ENCODE measurements around the gene CSF2. TPM values are rescaled to one million over a fixed set of nuclear protein-coding genes. Genes with fewer than 3 reads are reported as not detected.

The CSF2 gene
- total RNA-seq, 2 donors from 2014 or later: 31.1 to 50.7 TPM

DNA sequence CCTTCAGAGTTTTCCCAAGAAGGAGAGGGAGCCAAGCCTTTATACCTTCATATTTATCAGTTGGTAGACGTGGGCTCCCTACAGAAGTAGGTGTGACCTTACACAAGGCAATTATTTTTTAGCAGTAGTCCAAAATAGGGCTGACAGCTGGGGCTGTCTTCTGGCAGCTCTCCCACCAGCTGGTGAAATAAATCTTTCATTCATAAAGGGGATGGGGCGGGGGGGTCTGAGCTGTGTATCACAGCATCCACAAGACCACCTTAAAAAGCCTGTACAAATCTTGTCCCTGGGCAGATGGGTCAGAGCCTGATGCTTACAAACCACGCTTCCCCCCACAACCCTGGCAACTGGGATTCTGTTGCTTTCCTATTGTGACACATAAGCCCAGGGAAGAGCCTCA lies 19.7 kb downstream of the CSF2 start:
- no peak for ATAC-seq (replicated peaks in 1 of 2)
- H3K36me3 Mint-ChIP-seq (ENCODE audit: insufficient read depth in 2 of 2): no peaks in the 10 kb centered on the region
- H3K4me3 Mint-ChIP-seq: no peak overlapping the region
- H3K27ac Mint-ChIP-seq: no peak overlapping the region
- peaks cover 0 to 6% of the 10 kb centered on the region in 2 donors for H3K9me3 Mint-ChIP-seq
- DNase-seq: no peak
- peaks cover 9% of the 10 kb centered on the region for H3K27me3 Mint-ChIP-seq (ENCODE audit: low read depth)
- H3K4me1 Mint-ChIP-seq (ENCODE audit: low read depth): peaks cover 73% of the 10 kb centered on the region

DNA sequence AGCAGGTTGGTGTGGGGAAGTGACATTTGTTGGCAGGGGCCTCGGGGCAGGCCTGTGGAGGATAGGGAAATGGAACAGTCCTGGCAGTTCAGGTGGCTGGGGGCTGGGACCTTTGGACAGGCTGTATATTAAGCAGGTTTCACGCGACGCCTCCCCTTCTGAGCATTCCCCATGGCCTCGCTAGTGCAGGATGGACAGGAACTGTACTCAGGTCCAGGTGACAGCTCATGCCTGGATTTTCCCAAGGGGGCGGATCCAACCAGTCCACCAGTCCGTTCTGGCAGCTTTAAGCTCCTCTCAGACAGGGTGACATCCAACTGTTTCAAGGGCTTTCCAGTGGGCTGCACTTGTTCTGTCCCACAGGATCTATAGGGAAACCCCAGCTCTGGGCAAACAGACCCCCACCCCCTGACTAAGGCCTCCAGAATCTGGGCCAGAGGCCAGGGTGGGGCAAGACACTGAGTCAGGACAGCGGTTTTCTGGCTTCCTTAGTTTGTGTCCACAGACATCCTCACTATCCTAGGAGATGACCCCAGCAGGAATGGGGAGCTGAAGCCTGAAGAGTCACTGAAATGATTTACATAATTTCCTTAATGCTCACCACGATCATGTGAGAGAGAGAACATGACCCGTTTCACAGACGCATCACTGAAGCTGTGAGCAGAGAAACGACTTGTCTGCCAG lies 20.9 kb downstream of the CSF2 start:
- peaks cover 0 to 6% of the 10 kb centered on the region in 2 donors for H3K9me3 Mint-ChIP-seq
- DNase-seq: no peak
- no peaks in the 10 kb centered on the region for H3K36me3 Mint-ChIP-seq (ENCODE audit: insufficient read depth in 2 of 2)
- peaks cover 9% of the 10 kb centered on the region for H3K27me3 Mint-ChIP-seq (ENCODE audit: low read depth)
- no peak overlapping the region for H3K27ac Mint-ChIP-seq
- no peak overlapping the region for H3K4me3 Mint-ChIP-seq
- ATAC-seq (replicated peaks in 1 of 2): no peak
- H3K4me1 Mint-ChIP-seq (ENCODE audit: low read depth): peaks cover 76% of the 10 kb centered on the region

GRCh38 chr5:132095077-132095410 lies 21.5 kb downstream of the CSF2 start:
- peaks cover 9% of the 10 kb centered on the region for H3K27me3 Mint-ChIP-seq (ENCODE audit: low read depth)
- peaks cover 0 to 6% of the 10 kb centered on the region in 2 donors for H3K9me3 Mint-ChIP-seq
- H3K4me1 Mint-ChIP-seq (ENCODE audit: low read depth): peaks cover 76% of the 10 kb centered on the region
- no peaks in the 10 kb centered on the region for H3K36me3 Mint-ChIP-seq (ENCODE audit: insufficient read depth in 2 of 2)
- ATAC-seq (replicated peaks in 1 of 2): no peak
- H3K4me3 Mint-ChIP-seq: peak overlapping the region in 1 of 2 donors; percentile 42
- no peak overlapping the region for H3K27ac Mint-ChIP-seq
- DNase-seq: no peak

GRCh38 chr5:132095424-132095972 lies 21.9 kb downstream of the CSF2 start:
- DNase-seq: no peak
- peaks cover 9% of the 10 kb centered on the region for H3K27me3 Mint-ChIP-seq (ENCODE audit: low read depth)
- no peak overlapping the region for H3K27ac Mint-ChIP-seq

GRCh38 chr5:132096904-132097303 lies 23.3 kb downstream of the CSF2 start:
- DNase-seq (no peak), ATAC-seq (replicated peaks in 1 of 2) (no peak)
- Mint-ChIP-seq H3K4me3 (no peak overlapping the region), H3K27ac (no peak overlapping the region), H3K4me1 (ENCODE audit: low read depth) (peaks cover 83% of the 10 kb centered on the region), H3K36me3 (ENCODE audit: insufficient read depth in 2 of 2) (no peaks in the 10 kb centered on the region), H3K9me3 (peaks cover 0 to 3% of the 10 kb centered on the region in 2 donors), H3K27me3 (ENCODE audit: low read depth) (peaks cover 9% of the 10 kb centered on the region)

More at GRCh38 chr5:132095424-132095972, 21.9 kb downstream of the CSF2 start:
- Mint-ChIP-seq H3K9me3 (peaks cover 0 to 6% of the 10 kb centered on the region in 2 donors), H3K4me1 (ENCODE audit: low read depth) (peaks cover 76% of the 10 kb centered on the region), H3K36me3 (ENCODE audit: insufficient read depth in 2 of 2) (no peaks in the 10 kb centered on the region), H3K4me3 (peak overlapping the region; percentile 25 to 42)
- no peak for ATAC-seq (replicated peaks in 1 of 2)

DNA sequence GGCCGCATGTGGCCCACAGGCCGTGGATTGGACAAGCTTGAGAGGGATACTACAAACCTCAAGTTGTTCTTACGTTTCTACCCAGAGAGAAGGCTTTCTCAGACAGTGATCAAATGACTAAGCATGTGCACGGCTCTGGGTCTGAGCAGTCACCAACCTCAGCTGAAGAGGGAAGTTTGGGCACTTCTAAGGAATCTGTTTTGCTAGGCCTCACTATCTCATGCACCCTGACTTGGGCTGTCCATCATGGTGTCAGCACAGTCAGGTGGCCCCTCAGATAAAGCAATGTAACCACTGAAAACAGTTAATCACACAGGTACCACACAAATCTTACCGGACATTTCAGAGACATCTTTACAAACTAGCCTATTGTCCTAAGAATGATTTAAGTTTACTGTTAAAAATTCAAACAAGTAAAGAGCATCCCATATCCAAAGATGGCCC lies 24.6 kb downstream of the CSF2 start:
- Mint-ChIP-seq H3K4me1 (ENCODE audit: low read depth) (peaks cover 95% of the 10 kb centered on the region), H3K9me3 (no peaks in the 10 kb centered on the region), H3K4me3 (peak overlapping the region; percentile 28 to 77), H3K27ac (peak overlapping the region; percentile 93), H3K36me3 (ENCODE audit: insufficient read depth in 2 of 2) (no peaks in the 10 kb centered on the region), H3K27me3 (ENCODE audit: low read depth) (peaks cover 9% of the 10 kb centered on the region)
- peak; percentile 51 to 53 for ATAC-seq (replicated peaks in 1 of 2)
- DNase-seq: peak; percentile 69 to 74

DNA sequence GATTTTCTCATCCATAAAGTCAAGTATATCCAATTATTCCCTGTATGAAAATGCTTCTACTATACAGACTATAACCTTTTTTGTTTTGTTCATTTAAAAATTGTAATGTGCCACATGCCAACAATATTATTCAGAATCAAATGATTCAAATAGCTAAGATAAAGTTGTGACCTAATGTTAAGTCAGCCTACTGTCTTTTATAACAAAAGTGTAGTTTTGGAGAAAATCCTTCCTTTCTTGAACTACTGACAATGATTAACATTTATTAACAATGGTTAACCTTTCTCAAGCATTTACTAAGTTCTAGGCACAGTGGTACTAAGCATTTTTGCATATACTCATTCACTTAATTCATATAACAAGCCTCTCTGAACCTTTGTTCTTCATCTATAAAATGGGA lies 25.0 kb downstream of the CSF2 start:
- Mint-ChIP-seq H3K27me3 (ENCODE audit: low read depth) (peaks cover 7% of the 10 kb centered on the region), H3K36me3 (ENCODE audit: insufficient read depth in 2 of 2) (no peaks in the 10 kb centered on the region), H3K4me3 (peak overlapping the region; percentile 76 to 77), H3K9me3 (no peaks in the 10 kb centered on the region), H3K4me1 (ENCODE audit: low read depth) (peaks cover 100% of the 10 kb centered on the region), H3K27ac (peak overlapping the region; percentile 93)
- DNase-seq (no peak), ATAC-seq (replicated peaks in 1 of 2) (no peak)

DNA sequence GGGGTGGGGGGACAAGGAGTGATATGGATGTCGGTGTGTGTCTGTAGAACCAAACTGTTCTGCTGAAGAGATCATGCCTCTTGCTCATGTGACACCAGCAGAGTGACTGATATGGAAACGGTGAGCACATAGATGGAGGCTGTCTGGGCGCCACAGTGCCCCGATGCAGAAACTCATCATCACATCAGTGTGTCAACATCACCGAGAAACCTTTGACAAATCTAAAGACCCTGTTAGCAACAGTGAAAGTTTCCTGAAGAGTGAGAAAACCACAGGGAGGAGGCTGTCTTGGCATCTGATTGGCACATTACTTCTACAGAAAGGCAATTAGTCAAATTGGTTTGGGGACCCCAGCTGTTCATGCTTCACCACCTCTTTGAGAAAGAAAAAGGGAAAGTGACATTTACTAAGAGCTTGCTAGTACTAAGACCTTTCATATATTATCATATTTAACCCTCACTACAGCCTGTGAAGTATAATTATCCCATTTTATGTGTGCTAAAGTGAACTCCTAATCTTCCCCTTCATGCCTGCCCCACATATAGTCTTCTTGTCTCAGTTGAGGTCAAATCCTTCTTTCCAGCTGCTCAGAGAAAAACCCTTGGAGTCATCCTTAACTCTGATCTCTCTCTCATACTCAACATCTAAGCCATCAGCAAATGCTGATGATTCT lies 25.6 kb downstream of the CSF2 start:
- Mint-ChIP-seq H3K4me3 (peak overlapping the region; percentile 76 to 77), H3K27me3 (ENCODE audit: low read depth) (peaks cover 1% of the 10 kb centered on the region), H3K9me3 (no peaks in the 10 kb centered on the region), H3K4me1 (ENCODE audit: low read depth) (peaks cover 100% of the 10 kb centered on the region), H3K36me3 (ENCODE audit: insufficient read depth in 2 of 2) (peaks cover 0 to under 1% of the 10 kb centered on the region in 2 donors), H3K27ac (peak overlapping the region; percentile 93)
- DNase-seq (peak; percentile 81 to 88), ATAC-seq (replicated peaks in 1 of 2) (peak; percentile 73 to 74)

- H3K9me3 Mint-ChIP-seq: no peaks in the 10 kb centered on the region
- no peaks in the 10 kb centered on the region for H3K27me3 Mint-ChIP-seq (ENCODE audit: low read depth)
These were observed 26.3 kb downstream of the CSF2 start for GRCh38 chr5:132099905-132100304.

DNA sequence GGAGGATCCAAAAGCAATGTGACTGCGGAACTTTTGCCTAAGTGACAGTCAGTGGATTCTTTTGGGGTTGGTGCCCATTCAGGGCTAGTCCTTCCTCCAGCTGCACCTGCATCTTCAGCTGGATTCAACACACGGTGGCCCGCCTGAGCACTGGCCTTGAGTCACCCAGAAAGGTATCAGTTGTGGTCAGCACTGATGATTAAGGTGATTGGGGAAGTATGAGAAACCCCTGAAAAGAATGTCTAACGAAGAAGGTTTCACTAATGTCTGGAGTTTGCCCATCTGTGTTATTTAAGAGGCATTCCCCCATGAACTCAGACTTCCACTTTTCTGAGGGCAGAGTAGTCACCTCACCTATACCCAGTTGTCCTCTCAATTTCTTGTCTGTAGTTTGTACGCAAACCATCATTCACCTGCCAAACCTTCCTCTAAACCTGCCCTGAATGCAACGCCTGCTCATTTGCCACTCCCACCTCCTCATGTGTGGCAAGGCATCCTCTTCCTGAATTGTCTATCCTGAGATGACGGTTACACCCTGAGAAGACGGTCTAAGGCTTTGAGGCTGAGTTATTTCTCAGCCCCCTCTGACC lies 27.2 kb downstream of the CSF2 start:
- H3K27me3 Mint-ChIP-seq (ENCODE audit: low read depth): no peaks in the 10 kb centered on the region
- H3K4me3 Mint-ChIP-seq: peak overlapping the region; percentile 64 to 77
- peak; percentile 66 to 79 for DNase-seq
- H3K9me3 Mint-ChIP-seq: no peaks in the 10 kb centered on the region
- peak overlapping the region; percentile 48 for H3K27ac Mint-ChIP-seq
- peak; percentile 31 to 35 for ATAC-seq (replicated peaks in 1 of 2)
- H3K36me3 Mint-ChIP-seq (ENCODE audit: insufficient read depth in 2 of 2): peaks cover 0 to 1% of the 10 kb centered on the region in 2 donors
- peaks cover 100% of the 10 kb centered on the region for H3K4me1 Mint-ChIP-seq (ENCODE audit: low read depth)

More at GRCh38 chr5:132099905-132100304, 26.3 kb downstream of the CSF2 start:
- H3K27ac Mint-ChIP-seq: peak overlapping the region; percentile 93
- peaks cover 100% of the 10 kb centered on the region for H3K4me1 Mint-ChIP-seq (ENCODE audit: low read depth)
- ATAC-seq (replicated peaks in 1 of 2): no peak
- H3K36me3 Mint-ChIP-seq (ENCODE audit: insufficient read depth in 2 of 2): peaks cover 0 to 1% of the 10 kb centered on the region in 2 donors
- peak in 1 of 2 donors; percentile 35 for DNase-seq
- peak overlapping the region; percentile 70 to 77 for H3K4me3 Mint-ChIP-seq

- Mint-ChIP-seq H3K36me3 (ENCODE audit: insufficient read depth in 2 of 2) (peaks cover 0 to 1% of the 10 kb centered on the region in 2 donors), H3K4me1 (ENCODE audit: low read depth) (peaks cover 97% of the 10 kb centered on the region), H3K4me3 (peak overlapping the region; percentile 64 to 77), H3K27ac (peak overlapping the region; percentile 48), H3K9me3 (no peaks in the 10 kb centered on the region), H3K27me3 (ENCODE audit: low read depth) (no peaks in the 10 kb centered on the region)
- no peak for ATAC-seq (replicated peaks in 1 of 2)
- no peak for DNase-seq
These were observed 27.8 kb downstream of the CSF2 start for GRCh38 chr5:132101385-132101880.

GRCh38 chr5:132102101-132102701 lies 28.6 kb downstream of the CSF2 start:
- peaks cover 0 to 1% of the 10 kb centered on the region in 2 donors for H3K36me3 Mint-ChIP-seq (ENCODE audit: insufficient read depth in 2 of 2)
- H3K4me3 Mint-ChIP-seq: peak overlapping the region; percentile 51 to 64
- no peaks in the 10 kb centered on the region for H3K27me3 Mint-ChIP-seq (ENCODE audit: low read depth)
- DNase-seq (peak; percentile 57 to 61), ATAC-seq (replicated peaks in 1 of 2) (peak; percentile 6 to 10)
- peak overlapping the region; percentile 33 for H3K27ac Mint-ChIP-seq
- H3K9me3 Mint-ChIP-seq: no peaks in the 10 kb centered on the region
- peaks cover 90% of the 10 kb centered on the region for H3K4me1 Mint-ChIP-seq (ENCODE audit: low read depth)
